Lung microvascular endothelial cell (primary cell): Measurements from ENCODE around the gene ELK4. TPM values are rescaled to one million over a fixed set of nuclear protein-coding genes. Genes with fewer than 3 reads are reported as not detected.

ENCODE experiments used
- DNase-seq, 2 donors: peaks; one replicate each; pipeline versions ENCODE4 v3.0.0 to v3.0.0-alpha.2; 2010; ENCODE audit warnings: low read depth in 2 of 2
- total RNA-seq: library from RNA; depleted of rRNA; stranded (reverse); fragments of >200 nt; gene quantifications from 2 replicates; pipeline ENCODE4 v1.2.1, GENCODE V29; 2014

Gene ELK4
- total RNA-seq, 1 donor from 2014 or later: 27.0 TPM

GRCh38 chr1:205583461-205584130 is 48.2 kb downstream of the ELK4 start:
- no peak for DNase-seq

DNA sequence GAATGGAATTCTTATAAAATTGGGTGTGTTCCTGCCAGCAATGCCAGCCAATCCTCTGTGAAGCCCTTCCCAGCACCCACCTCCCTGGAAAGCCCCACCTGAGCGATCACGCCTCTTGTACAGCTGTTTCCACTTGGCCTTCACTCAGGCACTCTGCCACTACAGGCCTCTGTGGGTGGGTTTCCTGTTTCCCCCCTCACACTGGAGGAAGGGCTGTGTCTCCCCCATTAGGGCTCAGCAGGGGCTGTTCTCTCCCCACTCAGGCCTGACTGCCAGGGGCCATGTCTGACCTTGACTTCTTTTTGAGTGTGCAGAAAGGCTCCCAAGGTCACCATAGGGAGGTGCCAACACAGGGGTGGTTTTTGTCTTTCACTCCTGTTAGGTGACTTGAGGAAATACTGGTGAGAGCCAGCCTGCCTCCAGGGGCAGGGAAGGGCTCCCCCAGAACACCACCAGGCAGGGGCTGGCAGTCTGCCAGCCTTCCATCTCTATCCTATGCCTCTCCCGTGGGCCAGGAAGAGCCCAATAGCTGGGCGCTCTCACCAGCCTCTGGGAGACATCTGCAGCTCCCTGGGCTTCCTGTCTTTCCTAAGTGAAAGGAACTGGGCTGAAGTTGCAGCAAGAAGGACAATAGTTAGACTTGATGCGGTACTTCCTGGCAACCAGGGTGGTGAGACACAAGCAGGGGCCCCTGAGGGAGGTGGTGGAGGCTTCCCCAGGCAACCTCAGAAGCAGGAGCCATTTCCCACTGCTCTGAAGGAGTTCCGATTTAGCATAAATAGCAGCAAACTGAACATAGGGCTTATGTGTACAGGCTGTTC is 49.1 kb downstream of the ELK4 start:
- peak; percentile 71 to 78 for DNase-seq

GRCh38 chr1:205582046-205582445 is 49.8 kb downstream of the ELK4 start:
- DNase-seq: peak in 1 of 2 donors; percentile 69

- no peak for DNase-seq
Measured at GRCh38 chr1:205581321-205581980, 50.4 kb downstream of the ELK4 start.

DNA sequence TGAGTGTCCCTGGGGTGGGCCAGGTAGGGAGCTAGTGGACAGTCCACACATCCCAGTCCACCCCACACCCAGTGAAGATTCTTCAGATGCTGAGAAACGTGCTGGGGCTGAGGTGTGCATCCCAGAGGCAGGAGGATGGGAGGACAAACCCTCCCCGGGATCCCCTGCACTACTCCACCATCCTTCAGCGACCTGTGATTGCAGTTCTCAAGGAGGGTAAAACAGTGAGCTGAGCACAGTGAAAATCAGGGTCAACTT is 51.0 kb downstream of the ELK4 start:
- no peak for DNase-seq

DNA sequence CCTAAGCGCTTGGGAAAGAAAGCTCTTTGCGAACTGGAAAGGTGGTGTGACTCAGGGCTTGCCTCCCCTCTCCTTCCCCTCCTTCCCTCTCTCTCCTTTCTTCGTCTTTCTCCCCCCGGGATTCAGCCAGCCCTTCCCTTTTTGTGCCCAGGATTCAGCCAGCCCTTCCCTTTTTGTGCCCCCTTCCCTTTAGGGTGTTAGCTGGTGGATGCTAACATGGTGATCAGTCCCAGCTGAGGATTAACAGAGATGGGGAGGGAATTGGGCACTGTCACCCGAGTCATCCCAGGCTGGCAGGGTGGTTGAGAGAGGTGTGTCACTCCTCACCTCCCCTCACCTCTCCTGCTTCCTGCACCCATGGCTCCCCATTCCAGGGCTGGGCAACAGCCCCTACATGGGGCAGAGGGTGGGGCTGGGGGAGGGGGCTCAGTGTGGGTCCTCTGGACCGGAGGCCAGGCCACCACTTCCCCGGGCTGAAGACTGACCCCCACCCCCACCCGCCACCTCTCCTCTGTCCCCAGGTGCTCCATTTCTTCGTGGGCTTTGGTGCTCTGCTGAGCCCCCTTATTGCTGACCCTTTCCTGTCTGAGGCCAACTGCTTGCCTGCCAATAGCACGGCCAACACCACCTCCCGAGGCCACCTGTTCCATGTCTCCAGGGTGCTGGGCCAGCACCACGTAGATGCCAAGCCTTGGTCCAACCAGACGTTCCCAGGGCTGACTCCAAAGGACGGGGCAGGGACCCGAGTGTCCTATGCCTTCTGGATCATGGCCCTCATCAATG is 51.5 kb downstream of the ELK4 start:
- no peak for DNase-seq

DNA sequence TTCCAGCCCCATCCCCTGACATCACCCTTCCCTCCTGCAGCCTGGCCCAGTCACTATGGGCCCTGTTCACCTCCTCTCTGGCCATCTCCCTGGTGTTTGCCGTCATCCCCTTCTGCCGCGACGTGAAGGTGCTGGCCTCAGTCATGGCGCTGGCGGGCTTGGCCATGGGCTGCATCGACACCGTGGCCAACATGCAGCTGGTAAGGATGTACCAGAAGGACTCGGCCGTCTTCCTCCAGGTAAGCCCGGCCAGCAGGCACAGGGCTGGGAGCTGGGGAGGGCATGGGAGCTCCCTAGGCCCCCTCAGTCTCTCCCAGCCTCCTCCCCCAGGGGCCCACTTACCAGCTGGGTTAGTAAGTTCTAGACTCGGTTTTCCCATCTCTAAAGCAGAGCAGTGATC is 52.1 kb downstream of the ELK4 start:
- DNase-seq: no peak

DNA sequence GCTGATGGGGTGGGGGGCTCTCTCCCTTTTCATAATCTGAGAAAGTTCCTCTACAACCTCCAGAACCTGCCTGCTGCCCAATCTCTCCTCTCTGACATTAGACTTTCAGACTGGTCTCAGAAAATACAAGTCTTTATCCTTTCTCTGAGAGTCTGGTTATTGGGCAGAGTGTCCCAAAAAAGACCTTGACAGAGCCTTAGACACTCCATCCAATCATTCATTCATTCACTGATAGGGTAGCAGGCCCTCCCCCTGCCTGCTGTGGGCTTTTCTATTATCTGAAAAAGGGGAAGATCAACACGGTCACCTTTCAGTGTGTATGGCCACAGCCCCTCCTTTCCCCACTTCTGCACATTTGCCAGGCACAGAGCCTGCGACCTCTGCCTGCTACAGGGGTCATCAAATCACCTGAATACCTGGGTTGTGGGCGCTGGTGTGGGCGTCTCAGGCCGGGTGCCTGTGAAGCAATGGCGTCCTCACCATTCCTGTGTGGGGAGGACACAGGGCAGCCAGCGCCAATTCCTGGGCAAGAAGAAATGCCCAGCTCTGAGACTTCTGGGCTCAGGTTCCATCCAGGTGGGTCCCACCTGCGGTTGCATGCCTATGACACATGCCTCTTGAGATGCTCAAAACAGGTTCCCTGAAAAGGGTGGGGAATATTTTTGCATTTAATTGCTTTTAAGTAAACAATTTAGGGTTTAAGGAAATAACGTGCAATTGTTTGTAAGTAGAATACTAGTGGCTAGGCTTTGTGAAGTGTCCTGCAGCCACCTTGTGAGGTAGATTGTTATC is 52.8 kb downstream of the ELK4 start:
- no peak for DNase-seq

DNA sequence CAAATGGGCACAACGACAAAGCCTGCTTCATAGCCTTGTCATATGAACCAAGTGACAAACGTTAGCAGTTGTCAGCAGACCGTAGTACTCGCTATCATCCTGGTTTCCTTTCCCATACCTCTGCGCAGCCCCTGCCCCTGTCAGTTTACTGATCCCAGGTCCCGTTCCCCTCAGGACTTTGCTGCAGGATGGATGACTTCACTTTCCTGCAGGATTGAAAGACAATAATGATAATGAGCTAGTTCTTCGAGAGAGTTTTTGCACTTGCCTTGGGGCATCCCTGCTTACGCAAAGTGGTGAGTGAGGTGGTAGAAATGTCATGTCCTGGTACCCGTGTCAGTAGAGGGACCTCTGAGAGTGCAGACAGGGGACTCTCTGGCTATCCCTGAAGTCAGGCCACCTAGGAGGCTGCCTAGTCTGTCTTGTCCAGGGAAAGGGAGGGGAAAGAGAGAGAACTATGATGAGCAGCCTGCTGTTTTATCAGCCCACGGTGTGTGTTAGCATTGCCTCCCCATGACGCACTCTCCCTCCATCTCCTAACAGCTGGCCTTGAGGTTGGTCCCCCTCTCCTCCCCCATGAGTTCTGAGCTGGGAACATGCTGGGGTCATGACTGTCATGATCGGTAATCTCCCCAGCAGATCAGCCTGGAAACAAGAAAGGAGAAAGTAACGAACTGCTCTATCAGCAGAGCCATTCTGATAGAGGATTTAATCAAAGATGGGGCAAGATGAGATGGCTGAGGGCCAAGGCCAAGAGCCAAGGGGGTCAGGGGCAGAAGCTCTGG is 53.7 kb downstream of the ELK4 start:
- no peak for DNase-seq

DNA sequence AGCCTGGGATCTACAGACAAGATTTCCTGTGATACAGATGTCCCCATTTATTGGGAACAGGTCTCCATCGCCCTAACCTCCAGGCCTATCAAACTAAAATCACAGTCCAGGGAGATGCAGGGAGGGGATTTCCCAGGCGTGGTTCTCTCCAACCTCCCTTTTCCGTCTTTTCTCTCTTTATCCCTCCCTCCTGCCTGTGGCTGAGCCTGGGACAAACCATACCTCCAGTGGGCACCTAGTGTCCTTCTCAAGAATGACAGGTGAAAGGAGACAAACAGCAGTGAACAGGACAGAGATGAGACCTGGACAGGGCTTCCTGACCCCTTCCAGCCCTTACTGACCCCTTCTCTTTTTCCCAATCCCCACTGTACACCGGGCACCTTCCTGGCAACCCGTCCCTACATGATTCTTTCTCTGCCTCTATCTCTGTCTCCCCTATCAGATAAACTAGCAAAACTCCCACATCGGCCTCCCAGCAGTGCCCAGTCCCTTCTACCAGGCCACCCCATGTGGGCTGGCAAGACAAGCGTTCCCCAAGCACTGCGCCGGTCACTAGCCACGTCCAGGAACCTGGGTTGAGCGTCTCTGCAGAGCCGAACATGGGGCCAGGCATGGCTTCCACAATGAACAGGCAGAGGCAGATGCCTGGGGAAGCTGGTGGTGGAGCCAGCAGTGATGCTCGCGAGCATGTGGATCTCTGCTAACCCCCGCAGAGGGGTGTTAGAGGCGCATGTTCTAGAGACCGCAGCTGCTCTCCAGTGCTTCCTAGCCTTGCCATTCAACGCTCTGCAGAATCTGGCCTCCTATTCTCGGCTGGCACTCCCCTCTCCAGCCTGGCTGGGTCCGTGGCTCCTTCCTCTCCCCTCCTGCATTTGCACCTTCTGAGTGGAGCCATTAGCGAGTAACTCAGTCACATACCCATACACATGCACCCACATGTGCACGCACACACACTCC is 54.7 kb downstream of the ELK4 start:
- peak in 1 of 2 donors; percentile 29 for DNase-seq

DNA sequence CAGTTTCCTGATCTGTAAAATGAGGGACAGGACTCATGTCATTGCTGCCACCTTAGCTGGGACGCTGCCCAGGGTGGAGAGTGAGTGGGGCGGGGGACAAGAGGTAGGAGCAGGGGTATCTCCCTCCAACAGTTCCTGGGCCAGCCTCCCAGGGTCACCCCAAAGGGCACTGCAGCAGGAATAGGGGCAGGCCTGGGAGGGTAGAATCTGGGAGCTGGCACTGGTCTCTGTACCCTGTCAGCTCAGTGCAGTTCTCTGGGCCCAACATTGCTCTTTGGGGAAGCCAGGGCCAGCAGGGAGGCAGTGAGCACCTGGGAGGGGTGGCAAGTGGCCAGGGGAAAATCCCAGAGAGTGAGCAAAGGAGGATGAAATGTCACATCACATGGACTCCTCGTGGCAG is 55.8 kb downstream of the ELK4 start:
- peak in 1 of 2 donors; percentile 45 for DNase-seq

- DNase-seq: no peak
Measured at GRCh38 chr1:205575294-205575885, 56.4 kb downstream of the ELK4 start.

GRCh38 chr1:205572421-205572820 is 59.4 kb downstream of the ELK4 start:
- no peak for DNase-seq

- no peak for DNase-seq
Measured at GRCh38 chr1:205571747-205572146, 60.1 kb downstream of the ELK4 start.

DNA sequence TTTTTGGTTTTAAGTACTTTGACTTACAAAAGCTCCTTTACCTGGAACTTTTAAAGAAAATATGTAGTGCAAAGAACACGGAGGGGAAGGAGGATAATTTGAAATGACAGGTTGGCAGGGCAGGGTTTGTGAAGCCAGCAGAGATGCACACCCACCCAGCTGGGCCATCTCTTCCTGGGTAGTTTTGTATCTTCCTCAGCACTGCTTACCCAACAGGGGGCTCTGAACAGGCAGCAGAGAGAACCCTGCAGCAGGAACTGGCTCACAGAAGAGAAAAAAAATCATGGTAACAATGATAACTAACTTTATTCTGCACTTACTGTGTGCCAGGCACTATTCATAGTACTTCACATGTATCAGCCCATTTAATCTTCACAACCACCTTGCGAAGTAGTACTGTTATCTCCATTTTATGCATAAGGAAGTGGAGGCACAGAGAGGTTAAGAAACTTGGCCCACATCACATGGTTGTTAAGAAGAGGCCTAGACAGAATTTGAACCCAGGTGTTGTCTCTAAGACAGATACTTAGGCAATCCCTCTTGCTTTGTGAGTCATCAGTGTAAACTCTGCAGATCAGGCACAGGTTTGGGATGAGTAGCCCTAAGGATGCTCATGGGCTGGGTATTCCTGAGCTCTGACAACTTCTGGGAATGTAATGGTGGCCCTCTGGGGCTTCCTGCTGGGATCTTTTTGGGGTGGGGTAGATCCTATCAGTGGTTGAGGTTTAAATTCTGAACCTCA is 60.8 kb downstream of the ELK4 start:
- no peak for DNase-seq

DNA sequence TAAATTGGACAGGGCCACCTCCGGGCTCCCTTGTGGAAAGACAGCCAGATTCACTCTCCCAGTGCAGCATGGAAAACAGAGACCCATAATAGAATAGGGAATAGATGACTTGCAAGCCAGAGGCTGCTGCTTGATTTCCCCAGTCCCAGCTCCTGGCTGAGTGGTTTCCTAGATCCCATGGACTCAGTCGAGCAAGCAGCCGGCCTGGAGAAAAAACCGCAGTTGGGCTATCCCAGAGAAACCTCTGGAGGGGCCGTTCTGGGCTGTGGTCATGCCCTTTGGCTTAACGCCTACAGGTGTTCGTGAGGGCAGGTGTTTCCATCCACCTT is 61.7 kb downstream of the ELK4 start:
- DNase-seq: no peak

DNA sequence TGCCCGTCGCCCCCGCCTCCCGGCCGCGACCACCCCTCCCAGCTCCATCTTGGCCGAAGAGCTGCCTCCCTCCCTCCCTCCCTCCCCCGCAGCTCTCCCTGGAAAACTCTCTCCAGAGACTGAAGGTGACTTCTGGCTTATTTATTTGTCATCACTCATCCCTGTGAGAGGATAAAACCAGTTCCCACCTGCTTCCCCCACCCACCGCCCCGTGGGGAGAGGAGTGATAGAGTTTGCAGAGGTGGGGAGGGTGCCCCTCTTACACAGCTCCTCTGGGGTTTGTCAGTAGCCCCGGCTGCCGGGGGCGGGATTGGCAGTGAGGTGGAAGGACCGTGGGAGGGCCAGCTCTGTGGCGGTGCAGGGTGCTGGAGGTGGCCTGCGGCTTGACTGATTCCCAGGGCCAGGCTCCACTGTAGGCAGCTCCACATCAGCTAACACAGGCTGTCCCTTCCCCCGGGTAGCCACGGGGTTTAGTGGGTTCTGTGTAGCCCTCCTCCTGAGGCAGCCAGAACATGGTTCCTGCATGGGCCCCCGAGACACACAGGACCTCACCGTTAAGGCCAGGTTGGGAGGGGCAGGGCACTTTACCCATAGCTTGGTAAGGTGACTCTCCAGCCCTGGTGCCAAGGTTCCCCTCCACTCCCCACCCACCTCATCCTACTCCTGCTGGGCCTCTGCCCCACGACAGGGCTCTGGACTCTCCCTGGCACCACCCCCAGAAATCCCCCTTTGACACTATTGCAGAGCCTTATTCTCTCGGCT is 62.2 kb downstream of the ELK4 start:
- no peak for DNase-seq
